HG03139 (cell line): ENCODE data around the gene FLOT2.
"Not testable (repeated sequence)": the region's sequence is repeated elsewhere in the genome, so short reads cannot be mapped to it uniquely, and the experiment has no call there.

Experiments
- ATAC-seq: cut with Tn5 transposase; IDR thresholded peaks from one replicate; pipeline ENCODE4 v1.9.1; 2021; ENCODE audit not compliant: unreplicated experiment

FLOT2 gene

GRCh38 chr17:28877150-28877711, 20.3 kb downstream of the FLOT2 start:
- not testable (repeated sequence) for ATAC-seq

- no peak for ATAC-seq
These were observed 21.5 kb downstream of the FLOT2 start for GRCh38 chr17:28875848-28876550.

- ATAC-seq = no peak
These were observed 22.8 kb downstream of the FLOT2 start for GRCh38 chr17:28874750-28875149.

GRCh38 chr17:28873839-28874238, 23.7 kb downstream of the FLOT2 start:
- no peak for ATAC-seq

GRCh38 chr17:28871056-28871579, 26.4 kb downstream of the FLOT2 start:
- ATAC-seq = peak; percentile 94

- no peak for ATAC-seq
These were observed 30.3 kb downstream of the FLOT2 start for GRCh38 chr17:28867276-28867675.

- ATAC-seq = no peak
These were observed 31.4 kb downstream of the FLOT2 start for GRCh38 chr17:28865946-28866752.

- ATAC-seq = no peak
These were observed 32.3 kb downstream of the FLOT2 start for GRCh38 chr17:28864991-28865849.

- ATAC-seq = no peak
These were observed 33.6 kb downstream of the FLOT2 start for GRCh38 chr17:28863953-28864352.

GRCh38 chr17:28862561-28862960, 35.0 kb downstream of the FLOT2 start:
- no peak for ATAC-seq

- ATAC-seq = no peak
These were observed 35.9 kb downstream of the FLOT2 start for GRCh38 chr17:28861393-28862203.

GRCh38 chr17:28860363-28860808, 37.1 kb downstream of the FLOT2 start:
- no peak for ATAC-seq

- ATAC-seq = no peak
These were observed 38.7 kb downstream of the FLOT2 start for GRCh38 chr17:28858801-28859355.

- ATAC-seq = no peak
These were observed 39.4 kb downstream of the FLOT2 start for GRCh38 chr17:28857905-28858800.

GRCh38 chr17:28856028-28856574, 41.4 kb downstream of the FLOT2 start:
- ATAC-seq = no peak

- no peak for ATAC-seq
These were observed 42.2 kb downstream of the FLOT2 start for GRCh38 chr17:28855336-28855679.

- peak; percentile 82 for ATAC-seq
These were observed 42.8 kb downstream of the FLOT2 start, which contains the start of gene ERAL1 for GRCh38 chr17:28854457-28855335. TSS of gene ERAL1 (plus strand) at chr17:28855016. CDS start at chr17:28855035, 19 bp downstream.
